T-helper 2 cell (primary cell): ENCODE data around the gene PLSCR3.

Source experiments
- DNase-seq, 5 experiments: peaks; one replicate each; pipeline versions ENCODE4 v3.0.0 to v3.0.0-alpha.2; 2012 to 2022

PLSCR3 gene

DNA sequence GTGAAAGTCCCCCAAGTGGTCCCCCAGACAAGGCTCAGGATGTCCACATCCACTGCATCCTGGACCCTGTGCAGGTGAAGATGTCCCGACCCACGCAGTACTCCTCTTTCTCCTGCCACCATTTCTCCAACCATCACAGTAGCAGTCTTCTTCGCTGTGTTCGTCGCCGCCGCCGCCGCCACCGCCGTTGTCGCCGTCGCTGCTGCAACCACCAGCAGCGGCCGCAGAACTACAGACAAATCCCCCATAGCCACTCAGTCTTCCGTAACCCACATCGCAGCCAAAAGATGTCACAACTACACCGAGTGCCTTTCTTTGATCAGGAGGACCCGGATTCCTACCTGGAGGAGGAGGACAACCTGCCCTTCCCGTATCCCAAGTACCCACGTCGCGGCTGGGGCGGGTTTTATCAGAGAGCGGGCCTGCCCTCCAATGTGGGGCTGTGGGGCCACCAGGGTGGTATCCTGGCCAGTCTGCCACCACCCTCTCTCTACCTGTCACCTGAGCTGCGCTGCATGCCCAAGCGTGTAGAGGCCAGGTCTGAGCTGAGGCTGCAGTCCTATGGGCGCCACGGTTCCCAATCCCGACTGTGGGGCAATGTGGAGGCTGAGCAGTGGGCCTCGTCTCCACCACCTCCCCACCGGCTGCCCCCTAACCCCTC is 32.0 kb upstream of the PLSCR3 start:
- no peak for DNase-seq

DNA sequence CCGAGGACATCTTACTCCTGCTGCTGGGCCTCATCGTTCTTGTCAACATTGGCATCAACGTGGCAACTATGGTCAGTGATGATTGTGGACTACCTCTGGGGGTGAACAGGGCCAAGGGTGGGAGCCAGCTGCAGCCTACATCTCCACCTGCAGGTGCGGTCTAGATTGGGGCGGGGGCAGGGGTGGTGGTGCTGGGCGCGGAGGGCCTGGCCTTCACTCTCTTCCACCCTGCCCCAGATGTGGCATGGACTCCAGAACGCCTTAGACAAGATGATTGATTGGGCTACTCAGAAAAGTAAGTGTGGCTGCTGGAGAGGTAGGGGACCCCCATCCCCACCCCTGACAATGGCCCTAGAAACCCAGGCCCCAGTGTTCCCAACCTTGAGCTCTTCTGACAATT is 31.4 kb upstream of the PLSCR3 start:
- DNase-seq = no peak

DNA sequence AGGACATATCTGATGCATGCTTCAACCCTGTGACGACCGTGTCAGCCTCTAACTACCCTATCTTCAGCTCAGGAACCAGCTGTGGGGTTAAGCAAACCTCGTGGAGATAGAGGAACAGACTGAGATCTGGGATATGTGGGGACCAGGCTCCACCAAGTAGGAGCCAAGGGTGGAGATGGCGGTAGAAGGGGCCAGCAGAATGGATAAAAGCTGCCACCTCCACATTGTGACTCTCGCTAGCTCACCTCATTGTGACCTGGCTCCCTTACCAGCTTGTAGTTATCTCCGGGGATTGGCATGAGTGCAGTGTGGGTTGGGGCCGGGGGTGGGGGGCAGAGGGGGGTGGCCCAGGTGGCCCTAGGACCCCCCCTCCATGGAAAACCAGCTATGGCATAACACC is 31.0 kb upstream of the PLSCR3 start, which contains the start of gene SPEM2:
SPEM2 (plus strand) TSS at position 301 of the 400 bp plus-strand sequence; CDS start at position 374, 73 bp downstream.
- DNase-seq = no peak

DNA sequence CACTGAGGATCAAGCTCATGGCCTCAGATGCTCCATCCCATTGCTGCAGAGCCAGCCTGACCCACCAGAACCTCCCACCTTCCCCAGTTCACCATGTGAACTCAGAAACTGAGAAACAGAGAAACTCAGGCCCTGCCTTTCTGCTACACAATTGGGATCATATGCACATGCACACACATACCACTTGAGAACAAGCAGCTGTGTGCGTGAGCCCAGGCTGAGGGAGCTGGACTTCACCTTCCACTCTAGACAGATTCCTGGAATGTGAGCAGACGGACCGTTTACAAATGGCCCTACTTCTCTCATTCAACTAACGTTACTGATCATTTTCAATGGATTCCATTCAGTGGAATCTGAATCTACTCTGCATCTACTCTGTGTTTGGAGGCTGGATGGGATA is 29.4 kb upstream of the PLSCR3 start:
- DNase-seq = no peak

DNA sequence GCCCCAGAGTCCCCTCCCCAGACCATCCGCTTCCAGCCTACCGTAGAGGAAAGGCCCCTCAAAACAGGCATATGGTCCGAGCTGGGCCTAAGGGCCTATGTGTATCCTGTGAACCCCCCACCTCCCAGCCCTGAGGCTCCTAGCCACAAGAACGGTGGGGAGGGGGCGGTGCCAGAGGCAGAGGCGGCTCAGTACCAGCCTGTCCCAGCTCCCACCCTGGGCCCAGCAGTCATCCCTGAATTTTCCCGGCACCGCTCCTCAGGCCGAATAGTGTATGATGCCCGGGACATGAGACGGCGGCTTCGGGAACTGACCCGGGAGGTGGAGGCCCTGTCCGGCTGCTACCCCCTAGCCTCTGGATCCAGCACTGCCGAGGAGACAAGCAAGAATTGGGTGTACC is 26.9 kb upstream of the PLSCR3 start:
- no peak for DNase-seq

DNA sequence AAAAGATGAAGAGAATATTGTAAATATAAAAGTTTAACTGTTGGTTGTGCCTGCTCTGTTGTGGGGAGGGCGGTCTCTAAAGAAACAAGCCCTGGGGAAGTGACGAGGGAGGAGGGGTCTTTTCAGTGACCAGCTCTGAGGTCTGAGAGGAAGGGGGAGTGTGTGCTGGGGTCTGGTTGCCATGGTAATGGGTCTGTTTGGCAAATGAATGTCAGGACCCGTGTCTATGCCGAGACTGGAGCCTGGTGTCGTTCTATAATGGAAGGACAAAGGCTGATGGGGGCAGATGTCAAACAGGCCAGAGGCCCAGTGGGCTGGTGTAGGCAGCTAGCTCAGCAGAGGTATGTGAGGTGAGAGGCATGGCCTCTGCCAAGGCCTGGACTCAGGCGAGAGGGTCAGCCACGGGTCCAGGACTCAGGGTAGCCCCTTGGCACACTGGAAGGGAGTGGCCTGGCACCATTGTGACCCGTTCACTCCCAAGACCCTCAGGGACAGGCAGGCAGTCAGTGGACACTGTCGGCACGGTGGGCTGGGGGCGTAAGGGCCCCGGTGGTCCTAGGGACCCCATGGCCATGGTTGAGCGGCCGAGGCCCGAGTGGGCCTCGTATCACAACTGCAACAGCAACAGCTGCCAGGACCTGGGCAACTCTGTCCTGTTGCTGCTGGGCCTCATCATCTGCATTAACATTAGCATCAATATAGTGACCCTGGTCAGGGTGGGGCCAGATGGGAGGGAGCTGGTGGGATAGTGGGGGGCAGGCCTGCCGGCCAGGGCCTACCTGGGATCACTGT is 25.7 kb upstream of the PLSCR3 start, which contains the start of gene SPEM1:
SPEM1 (plus strand) TSS at position 506 of the 792 bp plus-strand sequence; CDS start at position 567, 61 bp downstream.
- no peak for DNase-seq

DNA sequence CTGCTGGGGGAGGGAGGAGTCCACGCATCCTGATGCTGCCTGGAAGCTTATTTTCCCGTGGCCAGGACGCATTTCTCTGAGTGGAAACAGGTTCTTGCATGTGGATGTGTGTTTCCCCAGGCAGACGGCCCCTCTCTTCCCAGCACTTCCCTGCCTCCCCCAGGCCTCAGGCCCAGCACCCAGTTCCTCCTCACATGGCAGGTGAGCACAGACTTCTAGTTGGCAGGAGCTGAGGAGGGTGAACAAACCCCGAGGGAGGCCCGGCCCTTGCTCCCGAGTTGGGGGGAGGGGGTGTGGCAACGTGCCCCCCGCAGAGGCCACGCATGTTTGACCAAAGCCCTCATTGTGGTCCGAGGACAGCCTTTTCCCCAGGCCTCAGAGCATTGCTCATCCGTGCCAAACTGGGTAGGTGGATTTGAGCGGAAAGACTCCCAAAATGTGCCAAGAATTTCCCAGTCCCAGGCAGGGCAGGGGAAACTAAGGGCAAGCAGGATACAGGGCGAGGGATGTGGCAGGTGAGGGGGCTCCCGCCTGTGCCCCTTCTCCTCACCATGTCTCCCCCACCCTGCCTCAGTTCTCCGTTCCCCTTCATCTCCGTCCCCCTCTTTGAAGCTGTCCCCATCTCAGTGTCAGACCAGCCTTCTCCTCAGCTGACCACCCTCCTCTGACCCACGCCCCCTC is 24.3 kb upstream of the PLSCR3 start:
- DNase-seq = no peak

DNA sequence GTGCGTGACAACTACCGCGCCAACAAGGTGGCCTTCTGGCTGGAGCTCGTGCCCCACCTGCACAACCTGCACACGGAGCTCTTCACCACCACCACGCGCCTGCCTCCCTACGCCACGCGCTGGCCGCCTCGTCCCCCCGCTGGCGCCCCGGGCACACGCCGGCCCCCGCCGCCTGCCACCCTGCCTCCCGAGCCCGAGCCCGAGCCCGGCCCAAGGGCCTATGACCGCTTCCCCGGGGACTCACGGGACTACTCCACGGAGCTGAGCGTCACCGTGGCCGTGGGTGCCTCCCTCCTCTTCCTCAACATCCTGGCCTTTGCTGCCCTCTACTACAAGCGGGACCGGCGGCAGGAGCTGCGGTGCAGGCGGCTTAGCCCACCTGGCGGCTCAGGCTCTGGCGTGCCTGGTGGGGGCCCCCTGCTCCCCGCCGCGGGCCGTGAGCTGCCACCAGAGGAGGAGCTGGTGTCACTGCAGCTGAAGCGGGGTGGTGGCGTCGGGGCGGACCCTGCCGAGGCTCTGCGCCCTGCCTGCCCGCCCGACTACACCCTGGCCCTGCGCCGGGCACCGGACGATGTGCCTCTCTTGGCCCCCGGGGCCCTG is 22.8 kb upstream of the PLSCR3 start:
- no peak for DNase-seq

DNA sequence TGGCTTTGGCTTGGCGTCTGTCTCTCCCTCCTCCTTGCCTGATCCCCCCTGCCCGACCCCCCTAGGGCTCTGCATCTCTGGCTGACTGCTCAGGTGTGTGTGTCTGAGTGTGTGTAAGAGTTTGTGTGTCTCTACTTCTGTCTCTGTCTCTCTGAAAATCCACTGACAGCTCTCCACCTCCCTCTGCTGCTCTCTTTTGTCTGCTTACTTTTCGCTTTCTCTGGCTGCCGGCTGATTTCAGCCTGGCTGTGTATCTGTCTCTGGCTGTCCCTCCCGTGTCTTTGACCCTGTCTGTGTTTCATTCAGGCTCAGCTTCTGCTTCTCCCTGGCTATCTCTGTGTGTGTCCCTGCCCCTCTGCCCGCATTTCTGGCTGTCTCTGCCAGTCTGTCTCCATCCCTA is 22.0 kb upstream of the PLSCR3 start:
- DNase-seq = peak in 1 of 5 experiments; percentile 21

DNA sequence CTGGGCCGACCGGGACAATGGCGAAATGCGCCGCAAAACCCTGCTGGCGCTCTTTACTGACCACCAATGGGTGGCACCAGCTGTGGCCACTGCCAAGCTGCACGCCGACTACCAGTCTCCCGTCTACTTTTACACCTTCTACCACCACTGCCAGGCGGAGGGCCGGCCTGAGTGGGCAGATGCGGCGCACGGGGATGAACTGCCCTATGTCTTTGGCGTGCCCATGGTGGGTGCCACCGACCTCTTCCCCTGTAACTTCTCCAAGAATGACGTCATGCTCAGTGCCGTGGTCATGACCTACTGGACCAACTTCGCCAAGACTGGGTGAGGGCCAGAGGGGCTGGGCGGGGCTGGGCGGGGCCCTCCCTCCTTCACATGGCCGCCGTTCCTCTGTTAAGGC is 21.5 kb upstream of the PLSCR3 start:
- DNase-seq = no peak

DNA sequence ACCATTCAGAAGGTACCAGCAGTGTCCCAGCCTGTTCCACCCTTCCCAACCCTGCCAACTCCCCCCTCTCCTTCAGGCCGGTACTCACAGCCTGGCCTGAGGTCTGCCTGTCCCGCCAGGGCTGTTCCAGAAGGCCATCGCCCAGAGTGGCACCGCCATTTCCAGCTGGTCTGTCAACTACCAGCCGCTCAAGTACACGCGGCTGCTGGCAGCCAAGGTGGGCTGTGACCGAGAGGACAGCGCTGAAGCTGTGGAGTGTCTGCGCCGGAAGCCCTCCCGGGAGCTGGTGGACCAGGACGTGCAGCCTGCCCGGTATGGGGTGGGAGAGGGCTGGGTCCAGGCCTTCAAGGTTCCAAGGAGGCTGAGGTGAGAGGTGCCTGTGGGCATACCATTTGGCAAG is 20.5 kb upstream of the PLSCR3 start:
- DNase-seq = no peak

DNA sequence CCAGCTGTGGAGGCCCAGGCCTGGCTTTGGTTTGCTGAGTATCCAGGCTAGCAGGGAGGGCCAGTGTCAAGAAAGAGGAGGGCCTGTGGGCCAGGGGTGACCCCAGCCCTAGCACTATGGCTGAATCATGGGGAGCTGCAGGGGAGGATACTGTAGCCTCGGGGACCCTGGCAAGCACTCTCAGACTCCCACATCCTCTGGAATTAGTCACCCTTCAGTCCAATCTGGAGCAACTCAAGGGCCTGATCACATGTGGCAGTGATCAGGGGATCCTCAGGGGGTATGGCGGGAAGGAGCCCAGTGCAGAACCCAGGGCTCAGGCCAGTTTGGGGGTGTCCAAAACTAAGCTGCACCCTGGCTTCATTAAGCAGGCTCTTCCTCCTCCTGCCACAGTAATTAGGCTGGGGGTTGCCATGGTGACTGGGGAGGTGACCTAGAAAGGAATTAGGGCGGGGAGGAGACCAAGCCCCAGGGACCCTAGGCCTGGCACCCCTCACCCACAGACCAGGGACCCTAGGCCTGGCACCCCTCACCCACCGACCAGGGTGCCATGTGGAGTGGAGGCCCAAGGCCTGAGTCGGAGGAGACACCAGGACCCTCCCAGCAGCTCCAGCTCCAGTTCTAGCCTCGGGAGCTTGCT is 19.1 kb upstream of the PLSCR3 start:
- no peak for DNase-seq

DNA sequence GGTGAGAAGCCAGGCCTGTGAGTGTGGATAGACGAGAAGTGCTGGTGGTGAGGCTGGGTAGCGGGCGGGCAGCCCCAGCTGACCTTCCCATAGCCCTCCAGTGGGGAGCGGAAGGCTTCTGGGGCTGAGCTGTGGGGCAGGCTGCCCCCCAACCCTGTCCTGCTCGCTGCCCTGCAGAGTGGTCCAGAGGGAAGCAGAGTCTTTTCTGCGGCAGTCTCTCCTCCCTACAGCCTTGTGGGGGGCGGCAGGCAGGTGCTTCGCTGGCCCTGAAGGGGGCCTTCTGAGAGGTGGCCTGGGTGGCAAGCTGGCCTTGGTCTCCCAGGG is 17.1 kb upstream of the PLSCR3 start:
- DNase-seq = no peak

DNA sequence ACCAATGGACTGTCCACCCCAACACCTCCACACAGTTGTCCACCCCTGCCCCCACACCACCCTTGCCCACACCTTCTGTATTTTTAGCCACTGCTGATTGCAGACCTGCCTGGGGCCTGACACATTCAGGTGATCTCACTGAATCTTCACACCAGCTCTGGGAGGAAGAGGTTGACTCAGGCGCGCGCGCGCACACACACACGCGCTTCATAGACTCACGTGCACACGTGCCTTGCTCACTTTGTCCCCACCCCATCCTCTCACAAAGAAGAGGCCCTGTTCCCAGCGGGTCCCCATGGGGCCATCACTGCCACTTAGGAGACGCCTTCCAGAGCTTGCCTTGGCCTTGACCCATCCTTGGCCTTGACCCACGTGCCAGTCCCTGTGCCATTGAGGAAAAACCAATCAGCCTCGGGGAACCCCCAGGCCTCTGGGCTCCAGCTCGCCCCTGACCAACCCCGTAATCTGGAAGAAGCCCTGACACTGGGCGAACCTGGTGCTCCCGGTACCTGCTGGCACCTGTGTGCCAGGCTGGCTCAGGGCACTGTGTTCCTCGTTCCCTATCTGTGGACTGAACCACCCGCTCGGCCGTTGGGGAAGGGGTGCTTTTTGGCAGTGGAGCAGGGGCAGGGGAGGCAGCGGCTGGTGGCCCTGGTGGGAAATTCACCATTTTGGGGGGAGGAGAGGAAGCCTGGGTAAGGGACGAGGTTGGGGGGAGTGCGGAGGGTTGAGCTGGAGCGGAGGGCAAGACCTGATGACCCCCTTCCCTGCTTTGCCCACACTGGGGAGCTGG is 16.5 kb upstream of the PLSCR3 start:
- DNase-seq = peak in 1 of 5 experiments; percentile 34

DNA sequence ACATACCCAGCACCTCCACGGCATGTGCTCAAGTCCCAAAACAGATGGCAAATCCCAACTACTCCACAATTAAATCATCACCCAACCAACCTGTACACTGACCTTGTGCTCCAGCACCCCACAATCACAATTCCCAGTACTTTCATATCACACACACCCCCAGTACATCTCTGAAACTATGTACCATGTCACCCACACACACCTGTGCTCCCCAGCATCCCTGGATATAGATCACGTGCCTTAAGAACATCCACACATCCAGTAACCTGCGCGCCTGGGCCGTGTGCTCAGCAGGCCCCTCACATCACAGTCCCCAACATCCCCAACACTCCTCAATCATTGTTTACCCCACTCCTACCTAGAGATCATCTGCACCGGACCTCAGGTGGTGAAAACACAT is 15.4 kb upstream of the PLSCR3 start:
- no peak for DNase-seq

DNA sequence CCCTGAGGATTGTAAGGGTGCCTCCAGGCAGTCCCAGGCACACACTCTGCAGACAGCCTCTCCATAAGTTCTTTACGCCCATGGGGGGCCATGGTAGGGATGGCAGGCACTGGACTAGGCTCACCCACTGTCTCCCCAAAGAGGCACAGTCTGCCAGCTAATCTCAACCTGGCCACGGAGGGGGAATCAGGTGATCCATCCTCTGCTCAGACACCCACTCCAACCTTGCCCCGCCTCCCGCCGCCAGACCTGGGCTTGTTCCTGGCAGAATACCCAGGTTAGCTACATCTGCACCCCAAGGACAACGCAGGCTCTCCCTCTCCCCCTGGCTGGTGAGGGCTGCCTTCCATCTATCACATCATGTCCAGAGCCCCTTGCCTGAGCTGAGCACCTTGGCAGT is 14.5 kb upstream of the PLSCR3 start:
- DNase-seq = no peak

DNA sequence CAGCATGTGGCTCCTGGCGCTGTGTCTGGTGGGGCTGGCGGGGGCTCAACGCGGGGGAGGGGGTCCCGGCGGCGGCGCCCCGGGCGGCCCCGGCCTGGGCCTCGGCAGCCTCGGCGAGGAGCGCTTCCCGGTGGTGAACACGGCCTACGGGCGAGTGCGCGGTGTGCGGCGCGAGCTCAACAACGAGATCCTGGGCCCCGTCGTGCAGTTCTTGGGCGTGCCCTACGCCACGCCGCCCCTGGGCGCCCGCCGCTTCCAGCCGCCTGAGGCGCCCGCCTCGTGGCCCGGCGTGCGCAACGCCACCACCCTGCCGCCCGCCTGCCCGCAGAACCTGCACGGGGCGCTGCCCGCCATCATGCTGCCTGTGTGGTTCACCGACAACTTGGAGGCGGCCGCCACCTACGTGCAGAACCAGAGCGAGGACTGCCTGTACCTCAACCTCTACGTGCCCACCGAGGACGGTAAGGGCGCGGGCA is 14.0 kb upstream of the PLSCR3 start:
- peak in 2 of 5 experiments; percentile 38 to 50 for DNase-seq

DNA sequence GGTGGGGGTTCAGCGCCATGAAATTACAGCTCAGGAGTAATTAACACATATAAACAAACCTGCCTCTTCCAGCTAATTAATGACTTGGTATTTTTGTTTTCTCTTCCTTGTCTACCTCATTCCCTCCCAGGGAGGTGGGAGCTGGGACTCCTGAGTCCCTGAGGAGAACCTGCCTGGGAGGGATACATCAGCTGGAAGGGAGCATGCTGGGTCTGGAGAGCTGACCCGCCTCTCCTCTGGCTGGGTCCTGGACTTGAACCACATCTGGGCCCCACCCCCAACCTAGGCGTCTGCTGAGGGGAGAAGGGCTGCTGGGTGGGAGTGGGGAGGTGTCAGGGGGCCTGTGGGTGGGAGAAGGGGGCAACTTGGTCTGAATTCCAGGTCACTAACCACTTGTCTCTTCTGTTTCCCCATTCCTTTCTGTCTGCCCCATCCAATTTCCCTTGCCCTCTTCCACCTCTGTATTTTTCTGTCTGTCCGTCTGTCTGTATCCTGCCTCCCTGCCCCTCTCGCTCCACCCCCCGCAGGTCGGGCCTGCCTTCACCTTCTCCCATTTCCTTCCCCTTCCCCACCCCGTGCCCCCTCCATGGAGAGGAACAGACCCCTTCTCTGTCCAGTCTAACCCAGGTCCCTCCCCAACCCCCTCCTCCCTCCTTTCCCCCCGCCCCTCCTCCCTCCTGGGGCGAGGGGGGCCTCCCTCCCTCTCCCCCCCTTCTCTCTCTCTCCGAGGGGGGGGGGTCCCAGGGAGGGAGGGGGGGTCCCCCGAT is 13.3 kb upstream of the PLSCR3 start, which contains the start of gene NLGN2:
NLGN2 (plus strand) TSS at position 361 of the 767 bp plus-strand sequence. CDS start 411 bp downstream, outside the sequence.
- no peak for DNase-seq

DNA sequence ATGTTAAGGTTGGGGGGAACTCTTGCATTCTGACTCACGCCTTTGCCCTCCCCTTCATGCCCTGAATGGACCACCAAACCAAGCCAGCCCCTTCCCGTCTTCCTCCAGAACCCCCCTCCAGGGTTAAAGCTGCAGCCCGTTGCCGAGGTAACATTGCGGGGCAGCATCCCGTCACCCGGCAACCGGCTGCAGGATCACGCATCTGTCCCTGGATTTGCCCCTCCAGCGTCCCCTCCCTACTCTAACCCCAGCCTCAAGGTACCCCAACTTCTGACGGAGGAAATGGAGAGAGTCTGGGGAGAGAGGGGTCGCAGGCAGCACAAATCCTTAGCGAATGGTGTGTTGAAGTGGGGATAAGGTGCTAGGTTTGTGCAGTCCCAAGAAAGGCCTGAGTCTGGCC is 12.8 kb upstream of the PLSCR3 start:
- no peak for DNase-seq

DNA sequence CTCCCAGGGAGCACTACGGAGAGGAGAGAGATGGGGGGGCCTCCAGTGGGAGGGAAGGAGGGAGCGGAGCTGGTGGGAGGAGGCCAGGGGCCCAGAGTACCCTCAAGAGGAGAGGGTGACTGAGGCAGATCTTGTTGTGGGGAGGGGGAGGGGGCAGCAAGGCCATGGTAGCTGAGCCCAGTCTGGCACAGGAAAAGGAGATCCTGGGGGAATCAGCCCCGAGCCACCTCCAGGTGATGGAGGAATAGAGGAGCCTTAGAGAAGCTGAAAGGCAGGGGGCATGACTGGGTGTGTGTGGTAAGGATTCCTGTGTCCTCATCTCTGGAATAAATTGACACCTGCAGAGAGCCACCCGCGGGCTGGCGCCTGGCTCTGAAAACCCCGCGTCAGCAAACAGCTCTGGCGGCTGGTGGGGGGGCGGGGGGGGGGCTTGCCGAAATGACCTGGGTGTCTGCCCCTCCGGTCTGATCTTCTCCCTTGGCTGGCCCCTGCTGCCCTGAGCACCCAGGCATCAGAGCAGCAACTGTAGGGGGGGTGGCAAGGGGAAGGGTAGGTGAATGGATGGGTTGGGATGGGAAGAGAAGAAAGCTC is 12.0 kb upstream of the PLSCR3 start:
- DNase-seq = no peak
